Brain microvascular endothelial cell (primary cell): Measurements from ENCODE around the gene STARD3NL.

Experiments used
- DNase-seq: peaks from one replicate; pipeline ENCODE4 v3.0.0-alpha.2; 2020
- H3K27ac ChIP-seq: fragments of 250-450 bp; sonication (Bioruptor Pico); 2 replicates; pipeline ENCODE4 v1.5.1; 2020; ENCODE audit warnings: mild to moderate bottlenecking, moderate library complexity
- H3K27me3 ChIP-seq: fragments of 250-450 bp; sonication (Bioruptor Pico); replicated peaks from 2 replicates; pipeline ENCODE4 v1.5.1; 2020; ENCODE audit warnings: mild to moderate bottlenecking
- H3K36me3 ChIP-seq: fragments of 250-450 bp; sonication (Bioruptor Pico); replicated peaks from 2 replicates; pipeline ENCODE4 v1.5.1; 2020; ENCODE audit warnings: mild to moderate bottlenecking
- H3K4me3 ChIP-seq: 2 replicates; pipeline ENCODE4 v1.5.1; 2011; ENCODE audit warnings: low read depth, mild to moderate bottlenecking, control low read depth, low read length, moderate library complexity
- CTCF ChIP-seq: IDR thresholded peaks from 2 replicates; pipeline ENCODE4 v1.5.1; 2011; ENCODE audit warnings: low read depth, mild to moderate bottlenecking, moderate library complexity, low read length, control low read depth, inconsistent platforms; ENCODE audit errors: missing control alignments
- in situ Hi-C: cut with HindIII; loops from 2 replicates; pipeline ENCODE4 v1.10.0; 2017; ENCODE audit warnings: low sequenced_read_pairs, low pct_ligation_motif_present

The STARD3NL gene

DNA sequence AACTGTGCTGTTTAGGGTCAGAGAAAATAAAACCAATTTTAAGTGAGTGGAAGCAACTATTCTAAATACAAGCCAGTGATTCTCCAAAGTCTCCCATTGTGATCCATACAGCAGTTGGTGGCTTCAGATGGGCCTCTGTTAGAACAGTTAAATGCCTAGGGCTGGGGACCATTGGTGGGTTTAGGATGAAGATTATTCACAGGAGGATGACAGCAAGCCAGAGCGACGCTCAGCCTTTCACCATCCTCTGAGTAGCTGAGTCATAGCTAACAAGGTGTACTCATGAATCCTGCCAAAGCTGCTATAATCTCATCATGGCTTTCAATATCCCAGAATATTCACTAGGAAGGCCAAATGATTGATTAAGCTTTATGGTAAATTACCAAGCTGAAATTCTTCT is 39.6 kb downstream of the STARD3NL start:
- in situ Hi-C loops = no loop called here
- no peak overlapping the region for H3K4me3 ChIP-seq
- H3K36me3 ChIP-seq = peaks cover 49% of the 10 kb centered on the region
- no peak overlapping the region for H3K27ac ChIP-seq
- TF ChIP-seq CTCF = no peak
- no peaks in the 10 kb centered on the region for H3K27me3 ChIP-seq
- DNase-seq = no peak

- H3K36me3 ChIP-seq = peaks cover 39% of the 10 kb centered on the region
- H3K4me3 ChIP-seq = no peak overlapping the region
- in situ Hi-C loops = no loop called here
- TF ChIP-seq CTCF = no peak
- H3K27ac ChIP-seq = no peak overlapping the region
- no peak for DNase-seq
- no peaks in the 10 kb centered on the region for H3K27me3 ChIP-seq
Measured at GRCh38 chr7:38220452-38220851, 42.4 kb downstream of the STARD3NL start.

DNA sequence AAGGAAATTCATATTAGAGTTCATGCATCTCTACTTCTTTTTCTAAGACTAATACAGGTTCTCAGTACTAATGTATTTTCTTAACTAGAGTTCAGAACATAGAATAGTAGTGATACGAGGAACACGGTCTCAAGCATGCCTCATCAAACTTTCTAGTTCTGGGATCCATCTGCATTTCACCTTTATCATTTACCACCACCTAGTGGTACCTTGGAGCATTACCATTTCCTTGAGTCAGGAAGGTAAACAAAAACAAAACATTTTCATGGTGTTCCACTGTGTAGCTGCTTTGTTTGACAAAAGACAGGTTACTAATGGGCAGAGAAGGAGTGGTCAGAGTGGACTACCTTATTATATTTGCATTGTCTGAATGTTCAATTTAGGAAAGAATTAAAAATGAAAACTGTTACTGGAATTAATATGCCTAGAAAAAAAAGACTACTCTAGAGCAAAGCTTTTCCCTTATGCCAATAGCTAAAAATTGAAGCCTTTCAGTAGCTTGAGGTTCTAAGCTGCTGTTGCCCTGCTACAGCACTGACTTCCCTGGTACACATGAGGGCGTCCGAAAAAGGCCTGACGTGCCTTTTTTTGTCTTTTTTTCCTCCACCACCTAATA is 44.5 kb downstream of the STARD3NL start:
- peak; percentile 43 for DNase-seq
- Histone ChIP-seq H3K4me3 (no peak overlapping the region), H3K27me3 (no peaks in the 10 kb centered on the region), H3K27ac (no peak overlapping the region), H3K36me3 (peaks cover 28% of the 10 kb centered on the region)
- TF ChIP-seq CTCF = peak; percentile 69
- in situ Hi-C loops = no loop called here

DNA sequence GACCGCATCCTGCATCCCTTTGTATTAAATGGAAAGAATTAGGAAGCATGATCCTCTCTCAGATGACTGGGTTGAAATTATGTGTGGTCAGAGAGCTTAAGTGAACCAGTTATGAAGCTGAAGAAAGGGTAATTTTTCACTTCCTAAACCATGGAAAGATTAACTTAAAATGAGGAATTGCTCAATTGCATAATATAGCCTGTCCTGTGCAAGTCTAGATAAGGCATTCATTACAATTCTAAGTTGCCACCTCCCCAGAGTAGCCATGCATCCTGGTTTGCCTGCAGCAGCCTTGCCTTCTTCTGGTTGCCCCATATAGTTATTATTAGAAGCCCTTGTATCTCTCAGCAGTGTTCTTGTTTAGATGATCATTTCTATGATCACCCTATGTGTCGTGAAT is 45.3 kb downstream of the STARD3NL start:
- no peaks in the 10 kb centered on the region for H3K27me3 ChIP-seq
- in situ Hi-C loops = no loop called here
- H3K4me3 ChIP-seq = no peak overlapping the region
- no peak overlapping the region for H3K27ac ChIP-seq
- no peak for TF ChIP-seq CTCF
- DNase-seq = no peak
- H3K36me3 ChIP-seq = peaks cover 23% of the 10 kb centered on the region

GRCh38 chr7:38224392-38224791 is 46.3 kb downstream of the STARD3NL start:
- H3K27me3 ChIP-seq = no peaks in the 10 kb centered on the region
- in situ Hi-C loops = no loop called here
- no peak for TF ChIP-seq CTCF
- H3K36me3 ChIP-seq = peaks cover 21% of the 10 kb centered on the region
- H3K27ac ChIP-seq = no peak overlapping the region
- no peak for DNase-seq
- no peak overlapping the region for H3K4me3 ChIP-seq

- peak; percentile 46 for DNase-seq
- Histone ChIP-seq H3K36me3 (peaks cover 19% of the 10 kb centered on the region), H3K4me3 (no peak overlapping the region), H3K27ac (no peak overlapping the region), H3K27me3 (no peaks in the 10 kb centered on the region)
- in situ Hi-C loops = no loop called here
- TF ChIP-seq CTCF = no peak
Measured at GRCh38 chr7:38229386-38229785, 51.3 kb downstream of the STARD3NL start.
